Measurements from ENCODE around the gene MANEAL. TPM values are rescaled to one million over a fixed set of nuclear protein-coding genes. Genes with fewer than 3 reads are reported as not detected.

Gene MANEAL
- total RNA-seq, 1 experiment from 2014 or later, result 6.4 TPM

GRCh38 chr1:37795340-37796125, 1.9 kb downstream of the MANEAL start (continued):
- TF ChIP-seq, protein P1, sequence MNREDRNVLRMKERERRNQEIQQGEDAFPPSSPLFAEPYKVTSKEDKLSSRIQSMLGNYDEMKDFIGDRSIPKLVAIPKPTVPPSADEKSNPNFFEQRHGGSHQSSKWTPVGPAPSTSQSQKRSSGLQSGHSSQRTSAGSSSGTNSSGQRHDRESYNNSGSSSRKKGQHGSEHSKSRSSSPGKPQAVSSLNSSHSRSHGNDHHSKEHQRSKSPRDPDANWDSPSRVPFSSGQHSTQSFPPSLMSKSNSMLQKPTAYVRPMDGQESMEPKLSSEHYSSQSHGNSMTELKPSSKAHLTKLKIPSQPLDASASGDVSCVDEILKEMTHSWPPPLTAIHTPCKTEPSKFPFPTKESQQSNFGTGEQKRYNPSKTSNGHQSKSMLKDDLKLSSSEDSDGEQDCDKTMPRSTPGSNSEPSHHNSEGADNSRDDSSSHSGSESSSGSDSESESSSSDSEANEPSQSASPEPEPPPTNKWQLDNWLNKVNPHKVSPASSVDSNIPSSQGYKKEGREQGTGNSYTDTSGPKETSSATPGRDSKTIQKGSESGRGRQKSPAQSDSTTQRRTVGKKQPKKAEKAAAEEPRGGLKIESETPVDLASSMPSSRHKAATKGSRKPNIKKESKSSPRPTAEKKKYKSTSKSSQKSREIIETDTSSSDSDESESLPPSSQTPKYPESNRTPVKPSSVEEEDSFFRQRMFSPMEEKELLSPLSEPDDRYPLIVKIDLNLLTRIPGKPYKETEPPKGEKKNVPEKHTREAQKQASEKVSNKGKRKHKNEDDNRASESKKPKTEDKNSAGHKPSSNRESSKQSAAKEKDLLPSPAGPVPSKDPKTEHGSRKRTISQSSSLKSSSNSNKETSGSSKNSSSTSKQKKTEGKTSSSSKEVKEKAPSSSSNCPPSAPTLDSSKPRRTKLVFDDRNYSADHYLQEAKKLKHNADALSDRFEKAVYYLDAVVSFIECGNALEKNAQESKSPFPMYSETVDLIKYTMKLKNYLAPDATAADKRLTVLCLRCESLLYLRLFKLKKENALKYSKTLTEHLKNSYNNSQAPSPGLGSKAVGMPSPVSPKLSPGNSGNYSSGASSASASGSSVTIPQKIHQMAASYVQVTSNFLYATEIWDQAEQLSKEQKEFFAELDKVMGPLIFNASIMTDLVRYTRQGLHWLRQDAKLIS (CRISPR knock-in tag; IDR thresholded peaks at IDR 0.05; ENCODE audit: borderline replicate concordance), result no peak
- TF ChIP-seq JUN (CRISPR knock-in tag; IDR thresholded peaks at IDR 0.05) (peak; percentile 96), ZNF232 (CRISPR knock-in tag; IDR thresholded peaks at IDR 0.05) (peak; percentile 97), EMX1 (CRISPR knock-in tag; IDR thresholded peaks at IDR 0.05) (no peak), ETV6 (CRISPR knock-in tag; IDR thresholded peaks at IDR 0.05) (peak; percentile 92), ATF1 (CRISPR knock-in tag; IDR thresholded peaks at IDR 0.05) (no peak), E2F1 (CRISPR knock-in tag; IDR thresholded peaks at IDR 0.05) (peak; percentile 82; the same call in 1 of the 2 replicates), KAT7 (CRISPR knock-in tag; IDR thresholded peaks at IDR 0.05; ENCODE audit: borderline replicate concordance) (no peak), ZNF317 (CRISPR knock-in tag; IDR thresholded peaks at IDR 0.05; ENCODE audit: borderline replicate concordance, low read depth) (peak; percentile 54; the same call in 1 of the 2 replicates), TEAD4 (CRISPR knock-in tag; IDR thresholded peaks at IDR 0.05) (peak; percentile 94), SMAD3 (CRISPR knock-in tag; IDR thresholded peaks at IDR 0.05; ENCODE audit: borderline replicate concordance) (peak; percentile 97)
- TF ChIP-seq, protein P2, sequence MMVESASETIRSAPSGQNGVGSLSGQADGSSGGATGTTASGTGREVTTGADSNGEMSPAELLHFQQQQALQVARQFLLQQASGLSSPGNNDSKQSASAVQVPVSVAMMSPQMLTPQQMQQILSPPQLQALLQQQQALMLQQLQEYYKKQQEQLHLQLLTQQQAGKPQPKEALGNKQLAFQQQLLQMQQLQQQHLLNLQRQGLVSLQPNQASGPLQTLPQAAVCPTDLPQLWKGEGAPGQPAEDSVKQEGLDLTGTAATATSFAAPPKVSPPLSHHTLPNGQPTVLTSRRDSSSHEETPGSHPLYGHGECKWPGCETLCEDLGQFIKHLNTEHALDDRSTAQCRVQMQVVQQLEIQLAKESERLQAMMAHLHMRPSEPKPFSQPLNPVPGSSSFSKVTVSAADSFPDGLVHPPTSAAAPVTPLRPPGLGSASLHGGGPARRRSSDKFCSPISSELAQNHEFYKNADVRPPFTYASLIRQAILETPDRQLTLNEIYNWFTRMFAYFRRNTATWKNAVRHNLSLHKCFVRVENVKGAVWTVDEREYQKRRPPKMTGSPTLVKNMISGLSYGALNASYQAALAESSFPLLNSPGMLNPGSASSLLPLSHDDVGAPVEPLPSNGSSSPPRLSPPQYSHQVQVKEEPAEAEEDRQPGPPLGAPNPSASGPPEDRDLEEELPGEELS (CRISPR knock-in tag; IDR thresholded peaks at IDR 0.05), result peak; percentile 99
- TF ChIP-seq, protein P3, sequence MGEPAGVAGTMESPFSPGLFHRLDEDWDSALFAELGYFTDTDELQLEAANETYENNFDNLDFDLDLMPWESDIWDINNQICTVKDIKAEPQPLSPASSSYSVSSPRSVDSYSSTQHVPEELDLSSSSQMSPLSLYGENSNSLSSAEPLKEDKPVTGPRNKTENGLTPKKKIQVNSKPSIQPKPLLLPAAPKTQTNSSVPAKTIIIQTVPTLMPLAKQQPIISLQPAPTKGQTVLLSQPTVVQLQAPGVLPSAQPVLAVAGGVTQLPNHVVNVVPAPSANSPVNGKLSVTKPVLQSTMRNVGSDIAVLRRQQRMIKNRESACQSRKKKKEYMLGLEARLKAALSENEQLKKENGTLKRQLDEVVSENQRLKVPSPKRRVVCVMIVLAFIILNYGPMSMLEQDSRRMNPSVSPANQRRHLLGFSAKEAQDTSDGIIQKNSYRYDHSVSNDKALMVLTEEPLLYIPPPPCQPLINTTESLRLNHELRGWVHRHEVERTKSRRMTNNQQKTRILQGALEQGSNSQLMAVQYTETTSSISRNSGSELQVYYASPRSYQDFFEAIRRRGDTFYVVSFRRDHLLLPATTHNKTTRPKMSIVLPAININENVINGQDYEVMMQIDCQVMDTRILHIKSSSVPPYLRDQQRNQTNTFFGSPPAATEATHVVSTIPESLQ (CRISPR knock-in tag; IDR thresholded peaks at IDR 0.05), result no peak

- H3K27ac Mint-ChIP-seq, result no peak overlapping the region
- H3K4me1 Mint-ChIP-seq, result peaks cover 12% of the 10 kb centered on the region
- no peak for ATAC-seq
- H3K36me3 Mint-ChIP-seq, result peaks cover 19% of the 10 kb centered on the region
- no peak overlapping the region for H3K4me3 Mint-ChIP-seq
- POLR2A ChIA-PET, result no interaction called here
- no peaks in the 10 kb centered on the region for H3K9me3 Mint-ChIP-seq
- CTCF ChIA-PET, result interaction anchor here (1.1 kb wide), 1 partner anchor 62 kb away, joined by 3 read pairs; the partner anchor contains the start of gene MTF1
- DNase-seq (ENCODE audit: low spot score), result no peak
- peaks cover 23% of the 10 kb centered on the region for H3K27me3 Mint-ChIP-seq (ENCODE audit: low read depth)
- TF ChIP-seq PREB (CRISPR knock-in tag; IDR thresholded peaks at IDR 0.05; ENCODE audit: borderline replicate concordance) (no peak), ZNF423 (CRISPR knock-in tag; IDR thresholded peaks at IDR 0.05) (no peak), ZBTB21 (CRISPR knock-in tag; IDR thresholded peaks at IDR 0.05; ENCODE audit: borderline replicate concordance) (no peak), ZSCAN18 (CRISPR knock-in tag; IDR thresholded peaks at IDR 0.05) (no peak), GABPB1 (CRISPR knock-in tag; IDR thresholded peaks at IDR 0.05) (no peak)
- TF ChIP-seq, protein P4, sequence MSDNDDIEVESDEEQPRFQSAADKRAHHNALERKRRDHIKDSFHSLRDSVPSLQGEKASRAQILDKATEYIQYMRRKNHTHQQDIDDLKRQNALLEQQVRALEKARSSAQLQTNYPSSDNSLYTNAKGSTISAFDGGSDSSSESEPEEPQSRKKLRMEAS (CRISPR knock-in tag; IDR thresholded peaks at IDR 0.05), result no peak
- TF ChIP-seq, protein P5, sequence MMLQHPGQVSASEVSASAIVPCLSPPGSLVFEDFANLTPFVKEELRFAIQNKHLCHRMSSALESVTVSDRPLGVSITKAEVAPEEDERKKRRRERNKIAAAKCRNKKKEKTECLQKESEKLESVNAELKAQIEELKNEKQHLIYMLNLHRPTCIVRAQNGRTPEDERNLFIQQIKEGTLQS (CRISPR knock-in tag; conservative IDR thresholded peaks at IDR 0.05), result no peak
These were observed 4.2 kb downstream of the MANEAL start for GRCh38 chr1:37797750-37798345.
